Keratinocyte (primary cell): ENCODE measurements around the gene AGAP1.

Source experiments
- EZH2 ChIP-seq: IDR thresholded peaks from one replicate; pipeline ENCODE4 v1.6.1; 2012; ENCODE audit warnings: inconsistent platforms, mild to moderate bottlenecking, low read length, moderate library complexity
- TF ChIP-seq, protein P1 (sequence below), 3 experiments: IDR thresholded peaks in 1 of 3; conservative IDR thresholded peaks in 1 of 3; optimal IDR thresholded peaks in 1 of 3; 2 replicates in 2 of 3; 3 replicates in 1 of 3; pipeline versions ENCODE3 to v1.5.1; 2011; ENCODE audit warnings: low read length in 3 of 3, mild to moderate bottlenecking in 3 of 3, moderate library complexity in 2 of 3, control low read depth in 1 of 3, inconsistent platforms in 1 of 3; ENCODE audit not compliant: insufficient read depth in 2 of 3; ENCODE audit errors: extremely low read depth in 1 of 3

DNA sequence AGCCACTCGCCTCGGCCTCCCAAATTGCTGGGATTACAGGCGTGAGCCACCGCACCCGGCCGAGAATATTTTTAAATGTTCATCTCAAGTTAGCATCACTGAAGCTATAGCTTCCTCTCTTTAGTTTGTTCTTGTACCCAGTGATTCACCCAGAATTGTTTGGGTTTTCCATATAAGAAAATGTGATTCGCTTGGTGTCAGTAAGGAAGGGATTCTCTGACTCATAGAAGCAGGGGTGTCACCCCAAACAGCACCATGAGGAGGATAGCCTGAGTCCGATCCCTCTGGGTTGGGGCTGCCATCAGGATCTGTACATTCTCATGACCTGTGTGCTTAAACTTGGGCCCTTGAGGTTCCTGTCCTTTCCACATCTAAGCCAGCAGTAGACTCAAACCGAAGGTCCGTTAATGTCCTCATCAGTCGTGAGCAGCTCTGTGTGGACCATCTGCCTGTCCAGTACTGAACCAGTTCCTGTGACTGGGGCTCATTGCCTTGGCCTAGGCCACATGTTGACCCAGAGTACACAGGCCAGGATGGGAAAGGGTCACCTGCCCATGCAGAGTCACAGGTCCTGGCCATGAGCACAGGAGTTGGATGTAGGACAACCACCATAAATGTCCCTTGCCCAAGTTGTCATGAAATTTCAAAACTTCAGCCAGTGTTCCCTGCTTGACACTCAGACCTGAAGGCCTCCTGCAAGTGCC, 362.5 kb downstream of the AGAP1 start:
- TF ChIP-seq, protein P1, sequence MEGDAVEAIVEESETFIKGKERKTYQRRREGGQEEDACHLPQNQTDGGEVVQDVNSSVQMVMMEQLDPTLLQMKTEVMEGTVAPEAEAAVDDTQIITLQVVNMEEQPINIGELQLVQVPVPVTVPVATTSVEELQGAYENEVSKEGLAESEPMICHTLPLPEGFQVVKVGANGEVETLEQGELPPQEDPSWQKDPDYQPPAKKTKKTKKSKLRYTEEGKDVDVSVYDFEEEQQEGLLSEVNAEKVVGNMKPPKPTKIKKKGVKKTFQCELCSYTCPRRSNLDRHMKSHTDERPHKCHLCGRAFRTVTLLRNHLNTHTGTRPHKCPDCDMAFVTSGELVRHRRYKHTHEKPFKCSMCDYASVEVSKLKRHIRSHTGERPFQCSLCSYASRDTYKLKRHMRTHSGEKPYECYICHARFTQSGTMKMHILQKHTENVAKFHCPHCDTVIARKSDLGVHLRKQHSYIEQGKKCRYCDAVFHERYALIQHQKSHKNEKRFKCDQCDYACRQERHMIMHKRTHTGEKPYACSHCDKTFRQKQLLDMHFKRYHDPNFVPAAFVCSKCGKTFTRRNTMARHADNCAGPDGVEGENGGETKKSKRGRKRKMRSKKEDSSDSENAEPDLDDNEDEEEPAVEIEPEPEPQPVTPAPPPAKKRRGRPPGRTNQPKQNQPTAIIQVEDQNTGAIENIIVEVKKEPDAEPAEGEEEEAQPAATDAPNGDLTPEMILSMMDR (optimal IDR thresholded peaks at IDR 0.05 in 1 of 3, IDR thresholded peaks at IDR 0.05 in 1 of 3, conservative IDR thresholded peaks at IDR 0.05 in 1 of 3; ENCODE audit: extremely low read depth in 1 of 3, insufficient read depth in 2 of 3, low read length in 3 of 3), result no peak
- no peak for TF ChIP-seq EZH2
